Vagina (tissue), 2 donors: ENCODE measurements around the gene GNPDA2.

Experiments used
- POLR2A ChIP-seq, 2 donors: fragments of 450-650 bp; IDR thresholded peaks; one replicate each; pipeline ENCODE4 v1.6.1; 2017; ENCODE audit warnings: antibody characterized with exemption in 2 of 2, mild to moderate bottlenecking in 2 of 2, moderate library complexity in 2 of 2
- TF ChIP-seq, protein P1 (sequence below), 3 experiments: fragments of 450-650 bp in 2 of 3; fragments of 200-600 bp in 1 of 3; sonication (generic) in 1 of 3; IDR thresholded peaks; one replicate each; pipeline ENCODE4 v1.5.1; 2017 to 2019; ENCODE audit warnings: antibody characterized with exemption in 3 of 3, mild to moderate bottlenecking in 2 of 3, moderate library complexity in 2 of 3

DNA sequence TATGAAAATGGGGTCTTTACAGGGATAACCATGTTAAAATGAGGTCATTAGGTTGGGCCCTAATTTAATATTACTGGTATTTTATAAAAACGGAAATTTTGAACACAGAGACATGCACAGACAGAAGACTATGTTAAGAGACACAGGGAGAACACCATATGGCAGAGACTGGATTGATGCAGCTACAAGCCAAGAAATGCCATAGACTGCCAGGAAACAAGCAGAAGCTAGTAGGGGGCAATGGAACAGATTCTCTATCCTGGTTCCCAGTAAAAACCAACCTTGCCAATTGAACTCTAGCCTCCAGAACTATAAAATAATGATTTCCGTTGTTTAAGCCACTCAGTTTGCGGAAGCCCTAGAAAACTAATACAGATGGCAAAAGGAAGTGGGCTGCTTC is 54.7 kb downstream of the GNPDA2 start:
- TF ChIP-seq, protein P1, sequence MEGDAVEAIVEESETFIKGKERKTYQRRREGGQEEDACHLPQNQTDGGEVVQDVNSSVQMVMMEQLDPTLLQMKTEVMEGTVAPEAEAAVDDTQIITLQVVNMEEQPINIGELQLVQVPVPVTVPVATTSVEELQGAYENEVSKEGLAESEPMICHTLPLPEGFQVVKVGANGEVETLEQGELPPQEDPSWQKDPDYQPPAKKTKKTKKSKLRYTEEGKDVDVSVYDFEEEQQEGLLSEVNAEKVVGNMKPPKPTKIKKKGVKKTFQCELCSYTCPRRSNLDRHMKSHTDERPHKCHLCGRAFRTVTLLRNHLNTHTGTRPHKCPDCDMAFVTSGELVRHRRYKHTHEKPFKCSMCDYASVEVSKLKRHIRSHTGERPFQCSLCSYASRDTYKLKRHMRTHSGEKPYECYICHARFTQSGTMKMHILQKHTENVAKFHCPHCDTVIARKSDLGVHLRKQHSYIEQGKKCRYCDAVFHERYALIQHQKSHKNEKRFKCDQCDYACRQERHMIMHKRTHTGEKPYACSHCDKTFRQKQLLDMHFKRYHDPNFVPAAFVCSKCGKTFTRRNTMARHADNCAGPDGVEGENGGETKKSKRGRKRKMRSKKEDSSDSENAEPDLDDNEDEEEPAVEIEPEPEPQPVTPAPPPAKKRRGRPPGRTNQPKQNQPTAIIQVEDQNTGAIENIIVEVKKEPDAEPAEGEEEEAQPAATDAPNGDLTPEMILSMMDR (IDR thresholded peaks at IDR 0.05), result no peak
- no peak for TF ChIP-seq POLR2A (IDR thresholded peaks at IDR 0.05)
